Mucosa of descending colon (tissue), 3 donors: ENCODE measurements around the gene CDHR3. TPM values are rescaled to one million over a fixed set of nuclear protein-coding genes. Genes with fewer than 3 reads are reported as not detected.

Experiments used
- ATAC-seq: fragments of 200-7000 bp; cut with Tn5 transposase; one replicate; pipeline ENCODE4 v1.9.1; 2020; ENCODE audit warnings: mild to moderate bottlenecking, moderate library complexity
- DNase-seq, 3 donors: peaks; one replicate each; pipeline ENCODE4 v3.0.0-alpha.2; 2020
- H3K36me3 ChIP-seq: fragments of 200-600 bp; one replicate; pipeline ENCODE4 v1.8.0; 2021; ENCODE audit warnings: low read depth, mild to moderate bottlenecking
- H3K4me1 ChIP-seq: fragments of 200-600 bp; one replicate; pipeline ENCODE4 v1.8.0; 2021; ENCODE audit warnings: low read depth, mild to moderate bottlenecking
- H3K4me3 ChIP-seq: fragments of 200-600 bp; one replicate; pipeline ENCODE4 v1.8.0; 2021; ENCODE audit warnings: mild to moderate bottlenecking
- H3K9me3 ChIP-seq: fragments of 200-600 bp; one replicate; pipeline ENCODE4 v1.8.0; 2021; ENCODE audit warnings: mild to moderate bottlenecking
- intact Hi-C, 2 donors: fragments of 100-400 bp; cut with DNase I in 1 of 2; cut with micrococcal nuclease in 1 of 2; formaldehyde crosslinking; loops; one replicate each; pipeline versions ENCODE4 v1.11.0 to v1.11.1; 2022; cut with DNase I, micrococcal nuclease
- total RNA-seq, 3 donors: library from RNA; stranded (reverse); fragmentation: NEBNext Ultra II Directional in 2 of 3; extraction: Animal tissue kit (Norgen Biotek cat#: 25700) in 2 of 3; gene quantifications; one replicate each; pipeline versions ENCODE4 v1.2.1 to v1.2.4, GENCODE V29; 2021 to 2023
- TF ChIP-seq, protein P1 (sequence below): fragments of 200-600 bp; IDR thresholded peaks from one replicate; pipeline ENCODE4 v1.8.0; 2022; ENCODE audit warnings: antibody characterized with exemption, mild to moderate bottlenecking
- donor health status: DM: no; HTN: no; CAD: no; lungs with moderate emphysema.
- donor health status: DM: no; HTN: no; CAD: no.
- donor health status: DM: no; HTN: yes; CAD: no.

CDHR3 gene
- total RNA-seq, 3 donors from 2014 or later: 12.1 to 19.7 (median 18.4) TPM

DNA sequence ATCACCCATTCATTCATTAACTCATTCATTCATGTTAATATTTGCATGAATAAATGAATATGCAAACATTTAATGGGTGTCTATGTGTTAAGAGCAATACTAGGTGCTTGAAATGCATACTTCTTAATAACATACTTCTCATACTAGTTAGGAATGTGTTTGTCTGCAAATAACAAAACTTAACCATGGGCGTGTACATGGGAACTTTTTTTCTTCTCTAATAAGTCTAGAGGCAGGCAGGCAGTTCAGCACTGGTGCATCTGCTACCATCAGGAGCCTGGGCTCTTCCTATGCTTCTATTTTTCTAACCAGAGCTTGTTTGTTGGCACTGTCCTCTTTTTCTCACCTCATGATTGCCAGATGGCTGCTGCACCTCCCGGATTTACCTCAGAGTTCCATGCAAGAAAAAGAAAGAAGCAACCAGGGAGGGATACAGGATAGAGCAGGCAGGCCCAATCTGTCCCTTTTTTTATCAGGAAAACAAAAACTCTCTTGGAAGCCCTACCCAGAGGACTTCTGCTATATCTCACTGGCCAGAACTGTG is 22.7 kb downstream of the CDHR3 start:
- no peak for ATAC-seq

GRCh38 chr7:105987046-105987445 is 24.0 kb downstream of the CDHR3 start:
- no peaks in the 10 kb centered on the region for H3K4me1 ChIP-seq
- H3K36me3 ChIP-seq: no peaks in the 10 kb centered on the region
- H3K9me3 ChIP-seq: no peaks in the 10 kb centered on the region
- intact Hi-C loops: no loop called here
- no peak for DNase-seq
- H3K4me3 ChIP-seq: no peak overlapping the region
- no peak for ATAC-seq
- TF ChIP-seq, protein P1, sequence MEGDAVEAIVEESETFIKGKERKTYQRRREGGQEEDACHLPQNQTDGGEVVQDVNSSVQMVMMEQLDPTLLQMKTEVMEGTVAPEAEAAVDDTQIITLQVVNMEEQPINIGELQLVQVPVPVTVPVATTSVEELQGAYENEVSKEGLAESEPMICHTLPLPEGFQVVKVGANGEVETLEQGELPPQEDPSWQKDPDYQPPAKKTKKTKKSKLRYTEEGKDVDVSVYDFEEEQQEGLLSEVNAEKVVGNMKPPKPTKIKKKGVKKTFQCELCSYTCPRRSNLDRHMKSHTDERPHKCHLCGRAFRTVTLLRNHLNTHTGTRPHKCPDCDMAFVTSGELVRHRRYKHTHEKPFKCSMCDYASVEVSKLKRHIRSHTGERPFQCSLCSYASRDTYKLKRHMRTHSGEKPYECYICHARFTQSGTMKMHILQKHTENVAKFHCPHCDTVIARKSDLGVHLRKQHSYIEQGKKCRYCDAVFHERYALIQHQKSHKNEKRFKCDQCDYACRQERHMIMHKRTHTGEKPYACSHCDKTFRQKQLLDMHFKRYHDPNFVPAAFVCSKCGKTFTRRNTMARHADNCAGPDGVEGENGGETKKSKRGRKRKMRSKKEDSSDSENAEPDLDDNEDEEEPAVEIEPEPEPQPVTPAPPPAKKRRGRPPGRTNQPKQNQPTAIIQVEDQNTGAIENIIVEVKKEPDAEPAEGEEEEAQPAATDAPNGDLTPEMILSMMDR: no peak

More for the DNA sequence above, 22.7 kb downstream of the CDHR3 start:
- Histone ChIP-seq H3K9me3 (no peaks in the 10 kb centered on the region), H3K4me3 (no peak overlapping the region), H3K4me1 (no peaks in the 10 kb centered on the region), H3K36me3 (no peaks in the 10 kb centered on the region)
- intact Hi-C loops: no loop called here
- TF ChIP-seq, protein P1: no peak
- DNase-seq: no peak

DNA sequence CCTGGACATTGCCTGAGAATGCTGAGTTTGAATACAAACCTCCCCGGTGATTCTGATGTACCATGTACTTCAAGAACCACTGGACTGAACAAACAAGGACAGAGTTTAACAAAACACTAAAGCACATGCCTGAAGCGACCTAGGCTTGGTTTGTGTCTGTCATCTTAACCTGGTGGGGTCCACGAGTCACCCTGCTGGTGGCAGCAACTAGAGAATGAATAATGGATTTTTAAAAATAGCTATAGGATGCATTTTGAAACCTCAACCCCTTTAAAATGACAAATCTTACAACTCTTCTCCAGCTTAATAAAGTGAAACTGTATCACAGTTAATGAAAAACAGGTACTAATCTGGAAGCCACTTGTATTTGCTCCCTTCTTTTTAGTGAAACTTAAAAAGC is 25.2 kb downstream of the CDHR3 start:
- DNase-seq: no peak
- ATAC-seq: no peak
- intact Hi-C loops: no loop called here
- Histone ChIP-seq H3K36me3 (no peaks in the 10 kb centered on the region), H3K4me3 (no peak overlapping the region), H3K4me1 (no peaks in the 10 kb centered on the region), H3K9me3 (no peaks in the 10 kb centered on the region)
- TF ChIP-seq, protein P1: no peak

GRCh38 chr7:105989191-105989590 is 26.1 kb downstream of the CDHR3 start:
- H3K9me3 ChIP-seq: no peaks in the 10 kb centered on the region
- ATAC-seq (no peak), DNase-seq (no peak)
- no peak overlapping the region for H3K4me3 ChIP-seq
- TF ChIP-seq, protein P1: no peak
- no peaks in the 10 kb centered on the region for H3K36me3 ChIP-seq
- intact Hi-C loops: no loop called here
- no peaks in the 10 kb centered on the region for H3K4me1 ChIP-seq

- no peaks in the 10 kb centered on the region for H3K36me3 ChIP-seq
- TF ChIP-seq, protein P1: no peak
- DNase-seq (no peak), ATAC-seq (no peak)
- intact Hi-C loops: no loop called here
- no peak overlapping the region for H3K4me3 ChIP-seq
- no peaks in the 10 kb centered on the region for H3K9me3 ChIP-seq
- no peaks in the 10 kb centered on the region for H3K4me1 ChIP-seq
Observed at GRCh38 chr7:105989686-105990085, 26.6 kb downstream of the CDHR3 start.

GRCh38 chr7:105990141-105990540 is 27.1 kb downstream of the CDHR3 start:
- no peak for ATAC-seq
- Histone ChIP-seq H3K4me3 (no peak overlapping the region), H3K36me3 (no peaks in the 10 kb centered on the region), H3K4me1 (no peaks in the 10 kb centered on the region), H3K9me3 (no peaks in the 10 kb centered on the region)
- TF ChIP-seq, protein P1: no peak
- intact Hi-C loops: no loop called here
- DNase-seq: no peak
